GM18951 (cell line): Measurements from ENCODE around the gene MISP.

Source experiments
- POLR2A ChIP-seq: IDR thresholded peaks from 4 replicates; pipeline ENCODE4 v1.6.1; 2011; ENCODE audit warnings: mild to moderate bottlenecking; ENCODE audit not compliant: insufficient read length, insufficient read depth; ENCODE audit errors: extremely low read depth
- in situ Hi-C: fragments of 300-500 bp; cut with MboI; formaldehyde crosslinking; loops from one replicate; pipeline ENCODE4 v1.12.0; 2022; ENCODE audit warnings: low sequenced_read_pairs, mixed read lengths, inconsistent platforms; ENCODE audit not compliant: unreplicated experiment

The MISP gene

DNA sequence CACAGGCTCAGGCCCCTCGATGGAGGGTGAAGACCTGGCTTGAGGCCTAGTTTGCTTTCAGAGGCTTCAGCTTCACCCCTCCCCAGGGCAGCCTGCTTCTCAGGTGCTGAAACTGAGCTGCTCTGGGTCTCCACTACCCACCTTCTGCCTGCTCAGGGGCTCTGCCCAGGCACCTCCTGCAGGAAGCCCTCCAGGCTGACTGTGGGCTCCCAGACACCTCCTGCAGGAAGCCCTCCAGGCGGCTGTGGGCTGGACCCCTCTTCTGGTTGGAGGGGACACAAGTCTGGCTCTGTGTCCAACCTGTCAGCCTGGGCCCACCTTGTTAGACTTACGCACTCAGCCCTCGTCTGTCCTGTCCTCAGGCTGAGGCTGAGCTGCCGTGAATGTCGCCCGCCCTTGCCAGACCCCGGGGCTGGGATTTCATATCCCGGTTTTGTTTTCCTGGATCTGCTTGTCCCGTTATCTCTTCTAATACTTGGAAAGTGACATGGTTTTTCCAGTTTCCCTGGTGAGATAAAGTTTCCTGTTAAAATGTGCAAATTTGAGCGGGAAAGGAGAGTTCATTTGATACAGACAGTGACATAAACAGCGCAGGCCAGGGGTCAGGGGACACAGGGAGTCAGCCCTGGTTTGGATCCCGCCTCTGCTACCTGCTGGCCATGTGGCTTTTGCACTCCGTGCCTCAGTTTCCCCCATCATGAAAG is 20.8 kb upstream of the MISP start:
- in situ Hi-C loops, result loop anchor here (5.0 to 25.0 kb wide), 2 partner anchors 63 to 143 kb away; partner anchors contain the start of gene HCN2
- no peak for TF ChIP-seq POLR2A

- in situ Hi-C loops, result loop anchor here (25.0 kb wide), 1 partner anchor 144 kb away; the partner anchor contains the start of gene HCN2
Measured at GRCh38 chr19:731000-731399, 19.9 kb upstream of the MISP start.

GRCh38 chr19:732148-733069 is 18.5 kb upstream of the MISP start:
- in situ Hi-C loops, result loop anchor here (25.0 kb wide), 1 partner anchor 145 kb away; the partner anchor contains the start of gene HCN2
- TF ChIP-seq POLR2A, result no peak

More at GRCh38 chr19:731000-731399, 19.9 kb upstream of the MISP start:
- no peak for TF ChIP-seq POLR2A

DNA sequence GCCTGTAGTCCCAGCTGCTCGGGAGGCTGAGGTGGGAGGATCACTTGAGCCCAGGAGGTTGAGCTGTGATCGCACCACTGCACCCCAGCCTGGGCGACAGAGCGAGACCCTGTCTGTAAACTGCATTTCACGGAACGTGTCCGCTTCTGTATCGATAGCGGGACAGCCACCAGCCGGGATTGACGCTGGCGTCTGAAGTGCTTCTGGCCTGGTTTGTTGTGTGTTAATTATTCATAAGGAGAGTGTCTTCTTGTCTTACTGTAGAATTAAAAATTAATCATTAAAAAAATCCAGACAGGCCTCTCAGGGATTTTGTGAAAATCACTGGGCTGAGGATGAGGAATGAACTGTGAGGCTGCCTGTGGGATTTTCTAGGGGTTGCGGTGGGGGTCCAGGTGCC is 16.2 kb upstream of the MISP start:
- in situ Hi-C loops, result loop anchor here (25.0 kb wide), 1 partner anchor 147 kb away; the partner anchor contains the start of gene HCN2
- TF ChIP-seq POLR2A, result no peak

- in situ Hi-C loops, result loop anchor here (25.0 kb wide), 1 partner anchor 149 kb away; the partner anchor contains the start of gene HCN2
- TF ChIP-seq POLR2A, result no peak
Measured at GRCh38 chr19:736125-736524, 14.8 kb upstream of the MISP start.

DNA sequence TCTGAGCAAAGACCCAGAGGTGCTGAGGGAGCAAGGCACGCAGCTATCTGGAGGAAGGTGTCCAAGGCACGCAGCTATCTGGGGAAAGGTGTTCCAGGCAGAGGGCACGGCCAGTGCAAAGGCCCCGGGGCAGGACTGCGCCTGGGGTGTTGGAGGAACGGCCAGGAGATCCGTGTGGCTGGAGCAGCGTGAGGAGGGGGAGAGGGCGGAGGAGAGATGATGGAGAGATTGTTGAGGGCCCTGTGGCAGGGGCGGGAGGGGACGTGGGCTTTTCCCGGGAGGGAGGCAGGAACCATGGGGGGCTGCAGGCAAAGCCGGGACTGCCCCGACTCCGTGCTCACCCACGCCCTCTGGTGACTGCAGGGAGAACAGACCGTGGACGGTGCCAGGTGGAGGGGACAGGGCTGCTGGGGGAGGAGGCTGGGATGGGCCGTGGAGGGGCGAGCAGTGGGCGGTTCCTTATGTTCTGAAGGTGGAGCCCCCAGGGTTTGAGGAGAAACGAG is 13.3 kb upstream of the MISP start:
- in situ Hi-C loops, result loop anchor here (25.0 kb wide), 1 partner anchor 150 kb away; the partner anchor contains the start of gene HCN2
- no peak for TF ChIP-seq POLR2A

- in situ Hi-C loops, result loop anchor here (25.0 kb wide), 1 partner anchor 151 kb away; the partner anchor contains the start of gene HCN2
Measured at GRCh38 chr19:738509-739128, 12.3 kb upstream of the MISP start.

GRCh38 chr19:739998-740715 is 10.8 kb upstream of the MISP start:
- TF ChIP-seq POLR2A, result no peak
- in situ Hi-C loops, result loop anchor here (25.0 kb wide), 1 partner anchor 153 kb away; the partner anchor contains the start of gene HCN2

More at GRCh38 chr19:738509-739128, 12.3 kb upstream of the MISP start:
- TF ChIP-seq POLR2A, result no peak

DNA sequence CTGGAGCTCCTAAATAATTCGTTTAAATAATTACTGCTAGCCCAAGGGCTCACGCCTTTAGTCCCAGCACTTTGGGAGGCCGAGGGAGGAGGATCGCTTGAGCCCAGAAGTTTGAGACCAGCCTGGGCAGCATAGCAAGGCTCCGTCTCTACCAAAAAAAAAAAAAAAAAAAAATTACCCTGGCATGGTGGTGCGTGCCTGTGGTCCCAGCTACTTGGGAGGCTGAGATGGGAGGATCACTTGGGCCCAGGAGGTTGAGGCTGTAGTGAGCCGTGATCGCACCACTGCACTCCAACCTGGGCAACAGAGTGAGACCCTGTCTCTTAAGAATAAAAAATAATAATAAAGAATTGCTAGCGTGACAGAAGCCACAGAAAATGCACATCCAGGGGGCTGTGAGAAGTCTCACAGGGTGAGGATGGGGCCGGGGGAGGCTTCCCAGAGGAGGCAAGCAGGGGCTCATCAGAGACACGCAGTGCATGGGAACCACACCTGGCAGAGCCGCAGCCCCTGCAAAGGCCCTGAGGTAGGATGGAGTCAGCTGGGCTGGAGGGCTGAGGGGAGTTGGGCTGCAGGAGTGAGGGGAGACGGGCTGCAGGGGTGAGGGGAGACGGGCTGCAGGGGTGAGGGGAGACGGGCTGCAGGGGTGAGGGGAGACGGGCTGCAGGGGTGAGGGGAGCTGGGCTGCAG is 10.0 kb upstream of the MISP start:
- in situ Hi-C loops, result loop anchor here (25.0 kb wide), 1 partner anchor 154 kb away; the partner anchor contains the start of gene HCN2

DNA sequence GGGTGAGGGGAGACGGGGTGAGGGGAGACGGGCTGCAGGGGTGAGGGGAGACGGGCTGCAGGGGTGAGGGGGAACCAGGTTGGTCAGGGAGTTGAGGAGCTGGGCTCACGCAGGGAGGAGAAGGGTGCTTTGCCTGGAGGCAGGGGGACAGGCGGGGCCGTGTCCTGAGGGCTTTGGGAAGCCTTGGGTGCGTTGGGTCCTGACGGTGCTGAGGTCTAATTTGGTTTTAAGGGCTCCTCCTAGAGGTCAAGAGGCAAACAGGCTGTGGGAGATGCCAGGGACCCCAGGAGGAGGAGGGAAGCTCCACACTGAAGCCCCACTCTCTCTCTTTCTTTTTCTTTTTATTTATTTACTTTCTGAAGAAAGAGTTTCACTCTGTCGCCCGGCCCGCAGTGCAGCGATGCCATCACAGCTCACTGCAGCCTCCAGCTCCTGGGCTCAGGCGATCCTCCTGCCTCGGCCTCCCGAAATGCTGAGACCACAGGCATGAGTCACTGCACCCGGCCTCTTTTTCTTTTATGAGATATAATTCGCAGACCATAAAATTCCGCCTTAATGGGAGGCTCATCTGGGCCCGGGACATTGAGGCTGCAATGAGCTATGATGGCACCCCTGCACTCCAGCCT is 9.3 kb upstream of the MISP start:
- in situ Hi-C loops, result loop anchor here (25.0 kb wide), 1 partner anchor 154 kb away; the partner anchor contains the start of gene HCN2
- TF ChIP-seq POLR2A, result no peak

DNA sequence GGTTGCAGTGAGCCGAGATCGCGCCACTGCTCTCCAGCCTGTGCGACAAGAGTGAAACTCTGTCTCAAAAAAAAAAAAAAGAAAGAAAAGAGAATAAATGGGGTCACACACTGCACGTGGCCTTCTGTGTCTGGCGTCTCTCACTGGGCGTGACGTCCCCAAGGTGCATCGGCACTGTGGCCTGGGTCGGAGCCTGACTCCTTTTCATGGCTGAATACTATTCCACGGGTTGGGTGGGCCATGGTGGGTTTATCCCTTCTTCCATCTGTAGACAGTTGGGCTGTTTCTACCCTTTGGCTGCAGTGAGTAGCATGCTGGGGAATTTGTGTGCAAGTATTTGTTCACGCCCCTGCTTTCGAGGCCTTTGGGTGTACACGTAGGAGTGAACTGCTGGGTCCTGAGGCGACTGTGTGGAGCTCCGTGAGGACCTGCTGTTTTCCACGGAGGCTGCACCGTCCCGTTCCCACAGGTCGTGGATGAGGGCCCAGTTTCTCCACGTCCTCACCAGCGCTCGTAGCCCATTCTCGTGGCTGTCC is 8.3 kb upstream of the MISP start:
- in situ Hi-C loops, result loop anchor here (25.0 kb wide), 1 partner anchor 155 kb away; the partner anchor contains the start of gene HCN2
- TF ChIP-seq POLR2A, result no peak
